GM12875 (cell line): ENCODE data around the gene ANKRD27.

Experiments used
- H3K4me3 ChIP-seq: one replicate; pipeline ENCODE4 v1.5.1; 2011; ENCODE audit warnings: low read depth, low read length, control low read depth
- CTCF ChIP-seq: IDR thresholded peaks from 2 replicates; pipeline ENCODE4 v1.5.1; 2011; ENCODE audit warnings: low read depth, mild to moderate bottlenecking, control low read depth, inconsistent platforms, low read length, moderate library complexity, borderline replicate concordance; ENCODE audit not compliant: insufficient read depth

ANKRD27 gene

DNA sequence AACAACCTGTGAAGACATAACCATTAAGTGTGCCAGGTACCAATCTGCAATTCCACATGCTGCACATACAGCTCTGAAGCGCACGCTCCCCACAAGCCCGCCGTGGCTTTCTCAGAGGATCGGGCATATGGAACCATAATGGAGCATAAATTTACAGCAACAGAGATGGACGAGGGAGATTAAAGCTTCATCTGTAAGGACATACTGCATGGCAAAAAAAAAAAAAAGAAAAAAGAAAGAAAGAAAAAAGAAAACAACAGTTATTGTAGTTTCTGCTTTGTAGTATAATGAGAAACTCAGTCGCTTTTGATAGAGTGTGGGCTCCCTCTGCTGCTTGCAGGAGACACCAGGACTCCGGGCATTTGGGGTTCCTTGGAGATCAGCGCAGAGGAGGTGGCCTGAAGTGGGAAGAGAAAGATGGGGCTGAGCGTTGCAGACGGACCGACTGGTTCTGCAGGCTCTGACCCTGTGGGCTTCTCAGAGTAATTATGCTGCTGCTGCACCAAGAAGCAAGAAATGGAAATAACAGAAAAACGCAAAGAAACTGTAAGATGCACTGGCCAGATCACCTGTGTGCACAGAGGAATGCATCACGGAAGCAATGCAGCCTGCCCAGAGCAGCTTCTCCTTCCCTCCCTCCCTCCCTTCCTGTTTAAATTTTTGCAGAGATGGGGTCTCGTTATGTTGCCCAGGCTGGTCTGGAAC, 104.7 kb downstream of the ANKRD27 start:
- no peak overlapping the region for H3K4me3 ChIP-seq
- peak; percentile 59 for TF ChIP-seq CTCF

- no peak for TF ChIP-seq CTCF
- no peak overlapping the region for H3K4me3 ChIP-seq
Measured at GRCh38 chr19:32567486-32567885, 107.5 kb downstream of the ANKRD27 start.

- no peak overlapping the region for H3K4me3 ChIP-seq
- no peak for TF ChIP-seq CTCF
Measured at GRCh38 chr19:32566246-32566830, 108.6 kb downstream of the ANKRD27 start.

GRCh38 chr19:32563761-32564160, 111.2 kb downstream of the ANKRD27 start:
- no peak for TF ChIP-seq CTCF
- no peak overlapping the region for H3K4me3 ChIP-seq

- no peak for TF ChIP-seq CTCF
Measured at GRCh38 chr19:32558607-32559228, 116.3 kb downstream of the ANKRD27 start.

DNA sequence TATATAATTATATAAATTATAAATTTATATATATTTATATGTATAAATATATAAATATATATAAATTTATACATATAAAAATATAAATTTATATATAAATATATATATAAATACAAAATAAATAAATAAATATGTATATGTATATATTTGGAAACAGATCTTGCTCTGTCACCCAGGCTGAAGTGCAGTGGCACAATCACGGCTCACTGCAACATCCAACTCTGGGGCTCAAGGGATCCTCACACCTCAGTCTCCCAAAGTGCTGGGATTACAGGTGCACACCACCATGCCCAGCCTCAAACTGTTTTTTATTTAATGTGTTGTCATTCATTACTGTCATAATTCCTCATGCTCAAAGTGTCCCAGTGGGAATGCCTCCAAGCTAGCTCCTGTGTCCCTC, 119.2 kb downstream of the ANKRD27 start:
- no peak overlapping the region for H3K4me3 ChIP-seq
- TF ChIP-seq CTCF = no peak

More at GRCh38 chr19:32558607-32559228, 116.3 kb downstream of the ANKRD27 start:
- no peak overlapping the region for H3K4me3 ChIP-seq

DNA sequence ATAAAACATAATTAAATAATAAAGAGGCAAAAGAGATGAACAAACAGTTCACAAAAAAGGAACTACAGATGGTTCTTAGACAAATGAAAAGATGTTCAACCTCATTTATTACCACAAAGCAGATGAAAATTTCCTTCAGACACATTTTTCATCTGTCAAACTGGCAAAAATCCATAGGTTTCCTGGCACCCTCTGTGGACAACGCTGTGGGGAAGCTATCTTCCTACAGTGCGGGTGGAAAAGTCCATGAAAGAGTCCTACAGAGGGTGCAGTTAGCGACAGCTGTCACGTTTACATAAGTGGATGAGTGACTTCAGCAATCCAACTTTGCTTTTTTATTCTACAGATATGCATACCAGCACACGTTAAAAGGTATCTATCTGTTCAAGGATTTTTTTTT, 124.3 kb downstream of the ANKRD27 start:
- no peak for TF ChIP-seq CTCF

More for the DNA sequence above, 124.3 kb downstream of the ANKRD27 start:
- H3K4me3 ChIP-seq = no peak overlapping the region
